IMR-90 (cell line): ENCODE results near the gene IFI27L1. TPM values are rescaled to one million over a fixed set of nuclear protein-coding genes. Genes with fewer than 3 reads are reported as not detected.

Experiments
- ATAC-seq: fragments of 200-7000 bp; cut with Tn5 transposase; 2 replicates; pipeline ENCODE4 v1.9.1; 2020; ENCODE audit warnings: low read depth, mild to moderate bottlenecking, moderate library complexity
- BruUV-seq: library from RNA; stranded (reverse); fragments of 400-500 nt; replicated peaks from 2 replicates; lab custom pipeline; 2021; lab: Mats Ljungman, UMichigan
- CTCF ChIA-PET: fragments of 300-600 bp; formaldehyde crosslinking; extraction: SDS; loops from one replicate; lab custom pipeline; 2021; ENCODE audit warnings: antibody characterized with exemption; lab: Yijun Ruan, JAX
- POLR2A ChIA-PET: fragments of 300-600 bp; sonication (Branson Sonifier 250); formaldehyde crosslinking; loops from one replicate; lab custom pipeline; 2022; ENCODE audit warnings: antibody characterized with exemption; ENCODE audit not compliant: unreplicated experiment; lab: Charles Lee
- DNase-seq: peaks from one replicate; pipeline ENCODE4 v3.0.0; 2013
- H2AFZ ChIP-seq: replicated peaks from 2 replicates; pipeline ENCODE3; 2013; ENCODE audit warnings: low read length, mild to moderate bottlenecking; ENCODE audit not compliant: poor library complexity
- H2AK5ac ChIP-seq: 2 replicates; pipeline ENCODE4 v1.6.1; 2013; ENCODE audit warnings: low read depth, low read length, inconsistent platforms
- H2AK9ac ChIP-seq: replicated peaks from 2 replicates; pipeline ENCODE3; 2013; ENCODE audit warnings: mild to moderate bottlenecking, low read depth, low read length, moderate library complexity; ENCODE audit not compliant: poor library complexity
- H2BK120ac ChIP-seq: 2 replicates; pipeline ENCODE4 v1.6.1; 2013; ENCODE audit warnings: low read depth, low read length, inconsistent platforms
- H2BK15ac ChIP-seq: 3 replicates; pipeline ENCODE4 v1.6.1; 2013; ENCODE audit warnings: low read depth, low read length, inconsistent platforms
- H2BK20ac ChIP-seq: 2 replicates; pipeline ENCODE4 v1.6.1; 2013; ENCODE audit warnings: low read depth, mild to moderate bottlenecking, inconsistent platforms, low read length, moderate library complexity
- H2BK5ac ChIP-seq: 2 replicates; pipeline ENCODE4 v1.6.1; 2013; ENCODE audit warnings: mild to moderate bottlenecking, low read depth, low read length, inconsistent platforms; ENCODE audit not compliant: poor library complexity, severe bottlenecking
- H3K14ac ChIP-seq: replicated peaks from 2 replicates; pipeline ENCODE4 v1.6.1; 2013; ENCODE audit warnings: low read depth, low read length, inconsistent platforms
- H3K18ac ChIP-seq: 2 replicates; pipeline ENCODE4 v1.6.1; 2013; ENCODE audit warnings: low read depth, low read length, control low read depth
- H3K23ac ChIP-seq: 2 replicates; pipeline ENCODE4 v1.6.1; 2013; ENCODE audit warnings: low read depth, low read length, inconsistent platforms
- H3K27ac ChIP-seq: 2 replicates; pipeline ENCODE4 v1.5.1; 2013; ENCODE audit warnings: mild to moderate bottlenecking, control low read depth, low read length; ENCODE audit not compliant: insufficient read depth
- H3K27me3 ChIP-seq: 2 replicates; pipeline ENCODE4 v1.6.1; 2013; ENCODE audit warnings: low read length; ENCODE audit not compliant: control insufficient read depth, insufficient read depth
- H3K36me3 ChIP-seq: 2 replicates; pipeline ENCODE4 v1.6.1; 2013; ENCODE audit warnings: low read length, mixed read lengths; ENCODE audit not compliant: control insufficient read depth, insufficient read depth
- H3K4ac ChIP-seq: 2 replicates; pipeline ENCODE4 v1.6.1; 2013; ENCODE audit warnings: low read depth, low read length, inconsistent platforms
- H3K4me1 ChIP-seq: 2 replicates; pipeline ENCODE4 v1.6.1; 2013; ENCODE audit warnings: low read length, mixed read lengths; ENCODE audit not compliant: control insufficient read depth, insufficient read depth
- H3K4me2 ChIP-seq: 2 replicates; pipeline ENCODE4 v1.6.1; 2013; ENCODE audit warnings: low read depth, mild to moderate bottlenecking, control low read depth, low read length, moderate library complexity
- H3K4me3 ChIP-seq: 2 replicates; pipeline ENCODE4 v1.5.1; 2013; ENCODE audit warnings: low read depth, mild to moderate bottlenecking, control low read depth, low read length, moderate library complexity; ENCODE audit not compliant: insufficient read depth
- H3K56ac ChIP-seq: 2 replicates; pipeline ENCODE4 v1.6.1; 2013; ENCODE audit warnings: low read length, inconsistent platforms; ENCODE audit not compliant: insufficient read depth; ENCODE audit errors: extremely low read depth
- H3K79me1 ChIP-seq, 2 experiments: 2 replicates each; pipeline ENCODE4 v1.6.1; 2013; ENCODE audit warnings: low read length in 2 of 2, inconsistent platforms in 1 of 2, low read depth in 1 of 2
- H3K9ac ChIP-seq: 2 replicates; pipeline ENCODE4 v1.6.1; 2013; ENCODE audit warnings: low read depth, low read length, control low read depth
- H3K9me1 ChIP-seq: 2 replicates; pipeline ENCODE4 v1.6.1; 2013; ENCODE audit warnings: low read length, inconsistent platforms; ENCODE audit not compliant: insufficient read depth
- H3K9me3 ChIP-seq: 2 replicates; pipeline ENCODE4 v1.6.1; 2013; ENCODE audit warnings: low read length; ENCODE audit not compliant: control insufficient read depth, insufficient read depth
- H4K20me1 ChIP-seq: 2 replicates; pipeline ENCODE4 v1.6.1; 2013; ENCODE audit warnings: low read length, inconsistent platforms; ENCODE audit not compliant: insufficient read depth
- H4K5ac ChIP-seq: 2 replicates; pipeline ENCODE4 v1.6.1; 2013; ENCODE audit warnings: mild to moderate bottlenecking, low read depth, low read length, control low read depth
- H4K8ac ChIP-seq, 2 experiments: 2 replicates each; pipeline ENCODE4 v1.6.1; 2013; ENCODE audit warnings: low read depth in 2 of 2, low read length in 2 of 2, control low read depth in 1 of 2, inconsistent platforms in 1 of 2
- H4K91ac ChIP-seq: 2 replicates; pipeline ENCODE4 v1.6.1; 2013; ENCODE audit warnings: low read depth, low read length, inconsistent platforms; ENCODE audit not compliant: insufficient read depth
- CHD1 ChIP-seq: IDR thresholded peaks from 2 replicates; pipeline ENCODE4 v1.6.1; 2012; ENCODE audit warnings: low read depth, low read length, improper control_type of control experiment
- CTCF ChIP-seq: conservative IDR thresholded peaks from 2 replicates; pipeline ENCODE4 v1.5.1; 2012; ENCODE audit warnings: mild to moderate bottlenecking, low read depth, low read length, improper control_type of control experiment
- FOS ChIP-seq: fragments of 150-350 bp; IDR thresholded peaks from 2 replicates; pipeline ENCODE4 v1.6.1; 2016; ENCODE audit warnings: low read depth, low read length
- MAZ ChIP-seq: IDR thresholded peaks from 2 replicates; pipeline ENCODE4 v1.6.1; 2012; ENCODE audit warnings: low read depth, mild to moderate bottlenecking, low read length, improper control_type of control experiment, moderate library complexity, borderline replicate concordance
- RAD21 ChIP-seq: IDR thresholded peaks from 2 replicates; pipeline ENCODE4 v1.6.1; 2012; ENCODE audit warnings: low read length, improper control_type of control experiment
- RCOR1 ChIP-seq: IDR thresholded peaks from 2 replicates; pipeline ENCODE4 v1.6.1; 2012; ENCODE audit warnings: mild to moderate bottlenecking, low read length, improper control_type of control experiment; ENCODE audit not compliant: insufficient replicate concordance
- SMC3 ChIP-seq: fragments of 150-350 bp; IDR thresholded peaks from 2 replicates; pipeline ENCODE4 v1.6.1; 2016; ENCODE audit warnings: low read depth, mild to moderate bottlenecking, antibody characterized with exemption, low read length, moderate library complexity
- WGBS, 2 experiments: methylation state at CpG; one replicate each; pipeline versions ENCODE4 v1.1.5 to v1.1.7; 2013; ENCODE audit warnings: missing lambda C conversion rate in 2 of 2; ENCODE audit not compliant: insufficient read length in 1 of 2; ENCODE audit errors: extremely low coverage in 2 of 2; 5-methylcytosine and 5-hydroxymethylcytosine counted together
- dilution Hi-C: fragments of 300-500 bp; cut with HindIII; formaldehyde crosslinking; loops from one replicate; pipeline ENCODE4 v1.14.3; 2018; ENCODE audit warnings: low sequenced_read_pairs; ENCODE audit not compliant: unreplicated experiment
- in situ Hi-C: fragments of 300-500 bp; cut with MboI; formaldehyde crosslinking; loops from 3 replicates; pipeline ENCODE4 v1.14.3; 2019; ENCODE audit warnings: low sequenced_read_pairs, inconsistent platforms, mixed read lengths
- intact Hi-C: fragments of 100-400 bp; cut with micrococcal nuclease; formaldehyde crosslinking; loops from 2 replicates; pipeline ENCODE4 v1.10.0; 2022
- polyA plus RNA-seq, 3 experiments: library from polyadenylated mRNA; depleted of rRNA; stranded (reverse); fragments of >200 nt; gene quantifications; 2 replicates each; pipeline ENCODE4 v1.2.3, GENCODE V29; 2012; ENCODE audit warnings: low replicate concordance in 1 of 3
- total RNA-seq: library from RNA; depleted of rRNA; stranded (reverse); fragments of >200 nt; gene quantifications from 2 replicates; pipeline ENCODE4 v1.2.3, GENCODE V29; 2012
- TF ChIP-seq, protein P1 (sequence below): fragments of 150-350 bp; IDR thresholded peaks from 2 replicates; pipeline ENCODE4 v1.6.1; 2016; ENCODE audit warnings: low read depth, mild to moderate bottlenecking, low read length, moderate library complexity, borderline replicate concordance

Gene IFI27L1
- total and polyA plus RNA-seq, 2 of the 4 experiments (the other 2 are of a cell fraction) = 13.3 to 24.3 TPM

- no TSS peak for BruUV-seq
- Histone ChIP-seq H4K8ac (no peak overlapping the region), H3K4me1 (peaks cover 13% of the 10 kb centered on the region), H2BK20ac (no peak overlapping the region), H2BK120ac (no peak overlapping the region), H3K79me1 (no peaks in the 10 kb centered on the region), H4K20me1 (0 out of 2 replicates have a peak, but pooled peaks cover 2% of the 10 kb centered on the region), H3K4ac (no peak overlapping the region), H2BK15ac (no peak overlapping the region), H3K4me3 (no peak overlapping the region), H3K9me3 (peaks cover 3% of the 10 kb centered on the region), H2BK5ac (no peak overlapping the region), H3K27me3 (no peaks in the 10 kb centered on the region), H4K91ac (no peak overlapping the region), H2AK5ac (no peak overlapping the region), H3K56ac (no peak overlapping the region), H3K27ac (no peak overlapping the region), H2AFZ (no peak overlapping the region), H3K4me2 (no peak overlapping the region), H3K14ac (no peak overlapping the region), H3K9me1 (peaks cover 5% of the 10 kb centered on the region; the same call in 1 of the 2 replicates), H4K5ac (no peak overlapping the region), H3K9ac (no peak overlapping the region), H3K23ac (no peak overlapping the region), H3K18ac (no peak overlapping the region), H2AK9ac (no peak overlapping the region), H3K36me3 (peaks cover 9% of the 10 kb centered on the region)
- in situ Hi-C loops (no loop called here), dilution Hi-C loops (no loop called here), intact Hi-C loops (no loop called here)
- CTCF ChIA-PET = no interaction called here
- DNase-seq (no peak), ATAC-seq (no peak)
- 100% methylated on average over 1 of the region's 3 CpGs; no CpG with 5 or more reads in 1 of the 2 experiments for WGBS, 2 experiments
- TF ChIP-seq, protein P1, sequence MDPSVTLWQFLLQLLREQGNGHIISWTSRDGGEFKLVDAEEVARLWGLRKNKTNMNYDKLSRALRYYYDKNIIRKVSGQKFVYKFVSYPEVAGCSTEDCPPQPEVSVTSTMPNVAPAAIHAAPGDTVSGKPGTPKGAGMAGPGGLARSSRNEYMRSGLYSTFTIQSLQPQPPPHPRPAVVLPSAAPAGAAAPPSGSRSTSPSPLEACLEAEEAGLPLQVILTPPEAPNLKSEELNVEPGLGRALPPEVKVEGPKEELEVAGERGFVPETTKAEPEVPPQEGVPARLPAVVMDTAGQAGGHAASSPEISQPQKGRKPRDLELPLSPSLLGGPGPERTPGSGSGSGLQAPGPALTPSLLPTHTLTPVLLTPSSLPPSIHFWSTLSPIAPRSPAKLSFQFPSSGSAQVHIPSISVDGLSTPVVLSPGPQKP = no peak
- no peak for TF ChIP-seq RAD21
- TF ChIP-seq SMC3 = no peak
- no peak for TF ChIP-seq FOS
- no peak for TF ChIP-seq MAZ
- TF ChIP-seq CTCF = no peak
- no peak for TF ChIP-seq CHD1
- TF ChIP-seq RCOR1 = no peak
- POLR2A ChIA-PET = no interaction called here
Observed at GRCh38 chr14:94122438-94122837, 41.3 kb downstream of the IFI27L1 start.
